ENCODE measurements around the gene IQSEC1.

The IQSEC1 gene

DNA sequence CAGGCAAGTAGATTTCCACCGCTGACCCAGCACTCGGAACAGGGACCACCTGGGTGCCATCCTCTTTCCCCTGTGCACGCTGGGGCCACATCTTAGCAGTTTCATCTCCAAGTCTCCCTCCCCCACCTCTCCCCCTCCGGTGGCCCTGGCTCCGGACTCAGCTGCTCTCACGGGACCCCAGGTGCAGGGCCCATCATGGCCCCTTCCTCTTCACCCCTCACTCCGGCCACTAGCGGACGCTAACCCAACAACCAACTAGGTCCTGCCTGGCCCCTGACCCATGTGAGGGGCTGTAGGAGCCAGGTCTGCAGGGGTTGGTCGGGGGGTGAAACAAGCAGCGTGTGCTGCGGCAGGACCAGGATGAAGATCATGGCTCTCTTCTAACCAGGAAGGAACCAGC lies 31.3 kb upstream of the IQSEC1 start:
- TF ChIP-seq NFIC (IDR thresholded peaks at IDR 0.05): no peak
- TF ChIP-seq, protein P1, sequence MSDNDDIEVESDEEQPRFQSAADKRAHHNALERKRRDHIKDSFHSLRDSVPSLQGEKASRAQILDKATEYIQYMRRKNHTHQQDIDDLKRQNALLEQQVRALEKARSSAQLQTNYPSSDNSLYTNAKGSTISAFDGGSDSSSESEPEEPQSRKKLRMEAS (IDR thresholded peaks at IDR 0.05): no peak
- TF ChIP-seq CREB1 (IDR thresholded peaks at IDR 0.05; ENCODE audit: low read depth): no peak
- no peak for TF ChIP-seq TEAD4 (IDR thresholded peaks at IDR 0.05)
- TF ChIP-seq RAD21 (IDR thresholded peaks at IDR 0.05; ENCODE audit: low read depth): no peak
- no peak for TF ChIP-seq EP300 (IDR thresholded peaks at IDR 0.05; ENCODE audit: borderline replicate concordance)
- TF ChIP-seq ZBTB7A (IDR thresholded peaks at IDR 0.05; ENCODE audit: low read depth): no peak
- TF ChIP-seq TCF12 (IDR thresholded peaks at IDR 0.05; ENCODE audit: low read depth): no peak
- TF ChIP-seq REST (IDR thresholded peaks at IDR 0.05; ENCODE audit: low read depth): no peak
- no peak for TF ChIP-seq TAF1 (IDR thresholded peaks at IDR 0.05; ENCODE audit: low read depth)
- no peak for TF ChIP-seq CEBPB (IDR thresholded peaks at IDR 0.05)
- no peak for TF ChIP-seq YY1 (IDR thresholded peaks at IDR 0.05; ENCODE audit: low read depth)
- no peak for TF ChIP-seq FOXM1 (IDR thresholded peaks at IDR 0.05; ENCODE audit: borderline replicate concordance, low read depth)
- no peak for TF ChIP-seq EGR1 (IDR thresholded peaks at IDR 0.05)
- TF ChIP-seq, protein P2, sequence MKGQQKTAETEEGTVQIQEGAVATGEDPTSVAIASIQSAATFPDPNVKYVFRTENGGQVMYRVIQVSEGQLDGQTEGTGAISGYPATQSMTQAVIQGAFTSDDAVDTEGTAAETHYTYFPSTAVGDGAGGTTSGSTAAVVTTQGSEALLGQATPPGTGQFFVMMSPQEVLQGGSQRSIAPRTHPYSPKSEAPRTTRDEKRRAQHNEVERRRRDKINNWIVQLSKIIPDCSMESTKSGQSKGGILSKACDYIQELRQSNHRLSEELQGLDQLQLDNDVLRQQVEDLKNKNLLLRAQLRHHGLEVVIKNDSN (IDR thresholded peaks at IDR 0.05): no peak

DNA sequence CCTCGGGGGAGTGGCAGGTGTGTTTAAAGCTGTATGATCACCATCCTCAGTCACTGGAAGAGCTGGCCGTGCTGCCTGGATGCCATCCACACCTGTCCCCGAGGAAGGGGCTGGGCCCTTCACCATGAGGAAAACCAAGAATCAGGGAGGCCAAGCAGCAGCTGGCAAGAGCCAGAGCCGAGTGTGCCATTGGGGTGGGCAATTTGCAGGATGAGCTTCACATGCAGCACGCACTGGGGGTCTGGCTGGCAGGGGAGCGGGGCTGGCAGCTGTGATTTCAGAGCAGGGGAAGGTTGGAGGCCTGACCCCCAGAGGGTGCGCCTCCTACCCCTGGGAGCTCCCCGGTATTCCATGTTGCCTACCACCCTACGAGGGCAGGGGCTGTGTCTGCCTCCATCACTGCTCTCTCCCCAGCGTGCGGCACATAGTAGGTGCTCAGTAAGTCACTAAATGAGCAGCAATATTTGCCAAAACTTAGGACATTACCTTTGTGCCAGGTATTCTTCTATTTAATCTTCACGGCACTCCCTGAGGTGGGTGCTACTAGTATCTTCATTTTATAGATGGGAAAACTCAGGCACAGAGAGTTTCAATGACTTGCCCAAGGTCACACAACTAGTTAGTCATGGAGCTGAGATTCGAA lies 30.3 kb upstream of the IQSEC1 start:
- TF ChIP-seq TCF12 (IDR thresholded peaks at IDR 0.05; ENCODE audit: low read depth) (no peak), TAF1 (IDR thresholded peaks at IDR 0.05; ENCODE audit: low read depth) (no peak), REST (IDR thresholded peaks at IDR 0.05; ENCODE audit: low read depth) (no peak), EP300 (IDR thresholded peaks at IDR 0.05; ENCODE audit: borderline replicate concordance) (no peak), CEBPB (IDR thresholded peaks at IDR 0.05) (no peak), EGR1 (IDR thresholded peaks at IDR 0.05) (no peak)

DNA sequence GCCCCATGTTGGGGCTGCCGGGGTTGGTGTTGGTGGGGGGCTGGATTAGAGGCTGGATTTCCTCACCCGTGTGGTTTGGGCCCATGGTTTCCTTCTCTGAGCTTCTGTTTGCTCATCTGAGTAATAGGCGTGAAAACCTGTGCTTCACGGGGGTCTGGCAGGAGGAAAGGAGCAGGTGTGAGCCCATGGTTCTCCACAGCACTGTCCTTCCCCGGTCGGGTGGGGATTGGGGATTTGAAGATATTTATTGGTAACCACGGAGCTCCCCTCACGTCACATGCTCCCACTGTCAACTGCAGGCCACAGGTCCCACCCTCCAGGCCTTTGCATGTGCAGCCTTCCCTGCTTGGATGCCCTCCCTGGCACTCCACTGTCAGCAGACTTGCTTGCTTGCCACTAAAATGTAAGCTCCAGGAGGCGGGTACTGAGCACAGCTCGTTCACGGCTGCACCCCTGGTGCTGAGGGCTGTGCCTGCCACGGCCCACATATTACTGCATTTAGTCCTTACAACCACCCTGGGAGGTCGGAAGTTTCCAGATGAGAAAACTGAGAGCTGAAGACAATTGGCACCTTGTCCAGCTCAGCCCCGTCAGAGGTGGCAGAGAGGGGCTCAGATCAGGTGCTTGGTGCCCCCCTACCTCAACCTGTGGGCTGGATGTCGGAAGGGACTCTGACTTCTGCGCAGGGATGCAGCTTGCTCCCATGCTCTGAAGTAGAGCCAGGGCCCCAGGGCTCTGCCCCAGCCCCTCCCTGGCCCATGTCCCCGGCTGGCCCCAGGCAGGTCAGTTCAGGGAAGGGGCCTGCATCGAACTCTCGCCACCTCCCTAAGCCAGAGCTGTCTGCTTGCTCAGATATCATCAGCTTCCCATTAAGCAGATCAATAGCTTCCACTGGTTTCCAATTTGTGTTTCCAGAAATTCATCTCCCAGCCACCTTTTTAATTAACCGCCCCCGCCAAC lies 29.4 kb upstream of the IQSEC1 start:
- no peak for TF ChIP-seq EGR1 (IDR thresholded peaks at IDR 0.05)
- TF ChIP-seq, protein P1 (IDR thresholded peaks at IDR 0.05): no peak
- TF ChIP-seq RAD21 (IDR thresholded peaks at IDR 0.05; ENCODE audit: low read depth): no peak
- TF ChIP-seq, protein P2 (IDR thresholded peaks at IDR 0.05): no peak
- no peak for TF ChIP-seq TEAD4 (IDR thresholded peaks at IDR 0.05)
- no peak for TF ChIP-seq NFIC (IDR thresholded peaks at IDR 0.05)
- no peak for TF ChIP-seq TCF12 (IDR thresholded peaks at IDR 0.05; ENCODE audit: low read depth)
- no peak for TF ChIP-seq FOXM1 (IDR thresholded peaks at IDR 0.05; ENCODE audit: borderline replicate concordance, low read depth)
- TF ChIP-seq CREB1 (IDR thresholded peaks at IDR 0.05; ENCODE audit: low read depth): no peak
- TF ChIP-seq TAF1 (IDR thresholded peaks at IDR 0.05; ENCODE audit: low read depth): no peak
- TF ChIP-seq YY1 (IDR thresholded peaks at IDR 0.05; ENCODE audit: low read depth): no peak
- TF ChIP-seq ZBTB7A (IDR thresholded peaks at IDR 0.05; ENCODE audit: low read depth): no peak
- TF ChIP-seq REST (IDR thresholded peaks at IDR 0.05; ENCODE audit: low read depth): no peak
- TF ChIP-seq EP300 (IDR thresholded peaks at IDR 0.05; ENCODE audit: borderline replicate concordance): no peak
- TF ChIP-seq CEBPB (IDR thresholded peaks at IDR 0.05): no peak

Measured in Ishikawa (cell line).